GM23338 (cell line): Measurements from ENCODE around the gene DFFB. TPM values are rescaled to one million over a fixed set of nuclear protein-coding genes. Genes with fewer than 3 reads are reported as not detected.

Source experiments
- ATAC-seq: fragments of 200-7000 bp; cut with Tn5 transposase; 3 replicates; pipeline ENCODE4 v1.9.1; 2020
- DNase-seq: peaks from one replicate; pipeline ENCODE4 v3.0.0-alpha.2; 2015; ENCODE audit warnings: low spot score
- H2AFZ ChIP-seq: fragments of 200-600 bp; sonication (generic); 2 replicates; pipeline ENCODE4 v1.8.0; 2016; ENCODE audit warnings: antibody characterized with exemption, mild to moderate bottlenecking, moderate library complexity
- H3F3A ChIP-seq: fragments of 200-600 bp; sonication (generic); replicated peaks from 2 replicates; pipeline ENCODE4 v1.8.0; 2017; ENCODE audit warnings: antibody characterized with exemption, mixed run types, low read depth
- H3K27ac ChIP-seq: fragments of 200-600 bp; sonication (generic); 2 replicates; pipeline ENCODE4 v1.6.1; 2016; ENCODE audit warnings: low read depth
- H3K27me3 ChIP-seq: fragments of 200-600 bp; sonication (generic); 2 replicates; pipeline ENCODE4 v1.8.0; 2016; ENCODE audit warnings: mild to moderate bottlenecking, mixed run types, moderate library complexity; ENCODE audit not compliant: insufficient read depth
- H3K36me3 ChIP-seq: fragments of 200-600 bp; sonication (generic); 2 replicates; pipeline ENCODE4 v1.8.0; 2016; ENCODE audit warnings: mild to moderate bottlenecking; ENCODE audit not compliant: insufficient read depth
- H3K4me1 ChIP-seq: fragments of 200-600 bp; sonication (generic); 2 replicates; pipeline ENCODE4 v1.8.0; 2016; ENCODE audit warnings: mild to moderate bottlenecking, moderate library complexity; ENCODE audit not compliant: insufficient read depth
- H3K4me2 ChIP-seq: fragments of 200-600 bp; sonication (generic); 2 replicates; pipeline ENCODE4 v1.7.1; 2017; ENCODE audit warnings: mixed run types
- H3K4me3 ChIP-seq: fragments of 200-600 bp; sonication (generic); 2 replicates; pipeline ENCODE4 v1.6.1; 2016; ENCODE audit warnings: mixed run types
- H3K79me2 ChIP-seq: fragments of 200-600 bp; sonication (generic); replicated peaks from 2 replicates; pipeline ENCODE4 v1.8.0; 2017; ENCODE audit warnings: mild to moderate bottlenecking; ENCODE audit not compliant: insufficient read depth
- H3K9me2 ChIP-seq: fragments of 200-600 bp; sonication (generic); 2 replicates; pipeline ENCODE4 v1.8.0; 2017; ENCODE audit not compliant: insufficient read depth
- H4K20me1 ChIP-seq: fragments of 200-600 bp; sonication (generic); replicated peaks from 2 replicates; pipeline ENCODE4 v1.8.0; 2017; ENCODE audit warnings: mild to moderate bottlenecking; ENCODE audit not compliant: insufficient read depth
- H3K27ac Mint-ChIP-seq: 2 replicates; pipeline ENCODE4 v1.8.0; 2020; ENCODE audit warnings: inconsistent platforms, mild to moderate bottlenecking, moderate library complexity, mixed read lengths
- H3K27me3 Mint-ChIP-seq: 3 replicates; pipeline ENCODE4 v1.8.0; 2022; ENCODE audit warnings: low read depth, mild to moderate bottlenecking, moderate library complexity, mixed read lengths, inconsistent platforms; ENCODE audit not compliant: insufficient read depth, poor library complexity
- H3K36me3 Mint-ChIP-seq: 3 replicates; pipeline ENCODE4 v1.8.0; 2021; ENCODE audit warnings: low read depth, mild to moderate bottlenecking, inconsistent platforms, moderate library complexity, mixed read lengths
- H3K4me1 Mint-ChIP-seq: 3 replicates; pipeline ENCODE4 v1.8.0; 2020; ENCODE audit warnings: mild to moderate bottlenecking, inconsistent platforms, mixed read lengths
- H3K4me3 Mint-ChIP-seq: 3 replicates; pipeline ENCODE4 v1.8.0; 2021; ENCODE audit warnings: moderate library complexity, mild to moderate bottlenecking, inconsistent platforms, mixed read lengths
- H3K9me3 Mint-ChIP-seq: 3 replicates; pipeline ENCODE4 v1.8.0; 2020; ENCODE audit warnings: moderate library complexity, mild to moderate bottlenecking, inconsistent platforms, mixed read lengths
- CREB1 ChIP-seq: fragments of 250-450 bp; sonication (Bioruptor Pico); IDR thresholded peaks from 2 replicates; pipeline ENCODE4 v1.5.0; 2020; ENCODE audit warnings: low read depth, mild to moderate bottlenecking, moderate library complexity
- CTCF ChIP-seq, 2 experiments: fragments of 200-600 bp in 1 of 2; sonication (generic) in 1 of 2; conservative IDR thresholded peaks; 2 replicates each; pipeline versions ENCODE4 v1.5.1 to v1.6.1; 2016 to 2017; ENCODE audit warnings: antibody characterized with exemption in 2 of 2, low read depth in 2 of 2, mild to moderate bottlenecking in 2 of 2, moderate library complexity in 1 of 2
- ETS1 ChIP-seq: IDR thresholded peaks from 2 replicates; pipeline ENCODE4 v1.6.1; 2016; ENCODE audit warnings: antibody characterized with exemption
- EZH2 ChIP-seq: fragments of 200-600 bp; sonication (generic); IDR thresholded peaks from one replicate; pipeline ENCODE4 v1.8.0; 2017; ENCODE audit warnings: antibody characterized with exemption, mild to moderate bottlenecking, low read depth; ENCODE audit not compliant: unreplicated experiment
- JUNB ChIP-seq: IDR thresholded peaks from one replicate; pipeline ENCODE4 v1.6.1; 2016; ENCODE audit warnings: antibody characterized with exemption; ENCODE audit not compliant: unreplicated experiment
- NANOG ChIP-seq: IDR thresholded peaks from 2 replicates; pipeline ENCODE4 v1.6.1; 2016; ENCODE audit warnings: antibody characterized with exemption, borderline replicate concordance
- POLR2AphosphoS5 ChIP-seq: IDR thresholded peaks from 2 replicates; pipeline ENCODE4 v1.6.1; 2016; ENCODE audit warnings: antibody characterized with exemption, low read depth
- REST ChIP-seq: IDR thresholded peaks from one replicate; pipeline ENCODE4 v1.6.1; 2018; ENCODE audit warnings: antibody characterized with exemption; ENCODE audit not compliant: unreplicated experiment
- STAT1 ChIP-seq: IDR thresholded peaks from one replicate; pipeline ENCODE4 v1.6.1; 2016; ENCODE audit warnings: antibody characterized with exemption; ENCODE audit not compliant: unreplicated experiment
- ZNF114 ChIP-seq: fragments of 250-450 bp; sonication (Bioruptor Pico); IDR thresholded peaks from 2 replicates; pipeline ENCODE4 v1.5.0; 2020; ENCODE audit warnings: mild to moderate bottlenecking, moderate library complexity
- ZNF462 ChIP-seq: fragments of 250-450 bp; sonication (Bioruptor Pico); IDR thresholded peaks from 2 replicates; pipeline ENCODE4 v1.5.0; 2020; ENCODE audit warnings: mild to moderate bottlenecking, moderate library complexity
- polyA plus RNA-seq: library from polyadenylated mRNA; unstranded; fragments of >200 nt; fragmentation: Nextera tagmentation; extraction: Ambion mirVana; gene quantifications from 2 replicates; pipeline ENCODE4 v1.2.1, GENCODE V29; 2016
- total RNA-seq: library from RNA; depleted of rRNA; stranded (reverse); fragments of >200 nt; shearing (Covaris generic); gene quantifications from 2 replicates; pipeline ENCODE4 v1.2.3, GENCODE V29; 2014

Gene DFFB
- total and polyA plus RNA-seq, 2 experiments from 2014 or later, result 6.5 to 18.1 TPM

- no peaks in the 10 kb centered on the region for H3K27me3 ChIP-seq
- no peaks in the 10 kb centered on the region for H3K4me1 ChIP-seq
- ATAC-seq (no peak), DNase-seq (no peak)
- H3K27me3 Mint-ChIP-seq, result peaks cover 4% of the 10 kb centered on the region
- peaks cover 34% of the 10 kb centered on the region for H3K36me3 Mint-ChIP-seq
- H2AFZ ChIP-seq, result no peak overlapping the region
- no peak overlapping the region for H3K4me3 Mint-ChIP-seq
- H4K20me1 ChIP-seq, result peaks cover 17% of the 10 kb centered on the region; the same call in 1 of the 2 replicates
- TF ChIP-seq ZNF114 (CRISPR knock-in tag) (no peak), CTCF (conservative IDR thresholded peaks at IDR 0.05; ENCODE audit: low read depth in 2 of 2) (no peak), ETS1 (no peak), ZNF462 (no peak), POLR2AphosphoS5 (no peak), CREB1 (CRISPR knock-in tag) (no peak), REST (no peak), EZH2 (no peak), JUNB (no peak), STAT1 (no peak), NANOG (no peak)
- H3K9me3 Mint-ChIP-seq, result peaks cover 5% of the 10 kb centered on the region; the same call in 2 of the 3 replicates
- H3K27ac ChIP-seq, result no peak overlapping the region
- H3K4me2 ChIP-seq, result no peak overlapping the region
- no peak overlapping the region for H3K4me3 ChIP-seq
- no peaks in the 10 kb centered on the region for H3F3A ChIP-seq
- peaks cover 4% of the 10 kb centered on the region; the same call in 1 of the 3 replicates for H3K4me1 Mint-ChIP-seq
- no peaks in the 10 kb centered on the region for H3K9me2 ChIP-seq
- H3K36me3 ChIP-seq, result peaks cover 12% of the 10 kb centered on the region
- H3K27ac Mint-ChIP-seq, result no peak overlapping the region
- peaks cover 54% of the 10 kb centered on the region for H3K79me2 ChIP-seq
Observed at GRCh38 chr1:3893190-3893589, 35.9 kb downstream of the DFFB start.
